K562 (cell line): ENCODE measurements around the gene PRKACA. TPM values are rescaled to one million over a fixed set of nuclear protein-coding genes. Genes with fewer than 3 reads are reported as not detected.

Experiments used
- ATAC-seq: fragments of 200-7000 bp; cut with Tn5 transposase; 3 replicates; pipeline ENCODE4 v1.9.1; 2020; ENCODE audit warnings: moderate library complexity
- BruUV-seq: library from RNA; stranded (reverse); fragments of 400-500 nt; replicated peaks from 2 replicates; lab custom pipeline; 2021; lab: Mats Ljungman, UMichigan
- CTCF ChIA-PET: fragments of 300-600 bp; formaldehyde crosslinking; extraction: SDS; loops from one replicate; lab custom pipeline; 2021; ENCODE audit warnings: low intra/inter-chr PET ratio; lab: Yijun Ruan, JAX
- POLR2A ChIA-PET: fragments of 300-600, 350-650 bp; sonication (Branson Sonifier 250); formaldehyde crosslinking; extraction: SDS; loops from one replicate; lab custom pipeline; 2021; ENCODE audit warnings: antibody characterized with exemption, inconsistent platforms; lab: Yijun Ruan, JAX
- DNase-seq, 4 experiments: peaks; one replicate each; pipeline versions ENCODE4 v3.0.0 to v3.0.0-alpha.2; 2011 to 2018; ENCODE audit warnings: low spot score in 3 of 4, mixed read lengths in 3 of 4; ENCODE audit errors: extremely low read depth in 1 of 4
- FAIRE-seq: peaks from 2 replicates; lab custom pipeline; 2011; peaks lifted over from hg19 to GRCh38; lab: Jason Lieb, UNC
- H2AFZ ChIP-seq: 2 replicates; pipeline ENCODE4 v1.6.0; 2011; ENCODE audit warnings: low read depth, low read length, control low read depth, inconsistent platforms
- H3K27ac ChIP-seq: fragments of 200-600 bp; 3 replicates; pipeline ENCODE4 v1.8.0; 2011; ENCODE audit warnings: low read depth, mild to moderate bottlenecking, control low read depth, inconsistent platforms, low read length, moderate library complexity, mixed read lengths; ENCODE audit errors: extremely low read depth
- H3K27me3 ChIP-seq, 2 experiments: fragments of 300-600 bp in 1 of 2; 2 replicates in 1 of 2; 3 replicates in 1 of 2; pipeline versions ENCODE4 v1.6.0 to v1.8.0; 2011; ENCODE audit warnings: inconsistent platforms in 2 of 2, low read length in 2 of 2, mild to moderate bottlenecking in 1 of 2, mixed read lengths in 1 of 2, moderate library complexity in 1 of 2; ENCODE audit not compliant: control insufficient read depth in 2 of 2, insufficient read depth in 2 of 2
- H3K36me3 ChIP-seq: fragments of 300-600 bp; 3 replicates; pipeline ENCODE4 v1.8.0; 2011; ENCODE audit warnings: mild to moderate bottlenecking, low read length, inconsistent platforms; ENCODE audit not compliant: control insufficient read depth, insufficient read depth
- H3K4me1 ChIP-seq, 2 experiments: fragments of 200-600 bp in 1 of 2; replicated peaks in 1 of 2; 2 replicates in 1 of 2; 3 replicates in 1 of 2; pipeline versions ENCODE4 v1.5.1 to v1.8.0; 2011; ENCODE audit warnings: inconsistent platforms in 2 of 2, low read length in 2 of 2, mild to moderate bottlenecking in 1 of 2, mixed read lengths in 1 of 2, moderate library complexity in 1 of 2; ENCODE audit not compliant: control insufficient read depth in 2 of 2, insufficient read depth in 2 of 2
- H3K4me2 ChIP-seq: 2 replicates; pipeline ENCODE4 v1.6.1; 2011; ENCODE audit warnings: low read length, control low read depth, inconsistent platforms, mixed read lengths; ENCODE audit not compliant: insufficient read depth
- H3K4me3 ChIP-seq: fragments of 200-600 bp; sonication (generic), shearing (Covaris generic); 2 replicates; pipeline ENCODE4 v1.5.1; 2016; ENCODE audit warnings: control low read depth, inconsistent platforms
- H3K79me2 ChIP-seq: fragments of 200-600 bp; 3 replicates; pipeline ENCODE4 v1.8.0; 2011; ENCODE audit warnings: low read length, inconsistent platforms; ENCODE audit not compliant: control insufficient read depth, insufficient read depth
- H3K9ac ChIP-seq, 2 experiments: 2 replicates each; pipeline versions ENCODE4 v1.6.0 to v1.6.1; 2011; ENCODE audit warnings: low read depth in 2 of 2, low read length in 2 of 2, control low read depth in 1 of 2, inconsistent platforms in 1 of 2, mild to moderate bottlenecking in 1 of 2, mixed read lengths in 1 of 2; ENCODE audit not compliant: insufficient read depth in 1 of 2
- H3K9me1 ChIP-seq: one replicate; pipeline ENCODE4 v1.6.0; 2011; ENCODE audit warnings: inconsistent platforms, mild to moderate bottlenecking, low read length, moderate library complexity; ENCODE audit not compliant: control insufficient read depth, insufficient read depth
- H3K9me3 ChIP-seq: replicated peaks from 2 replicates; pipeline ENCODE4 v1.5.1; 2011; ENCODE audit warnings: low read depth, low read length, inconsistent platforms; ENCODE audit not compliant: control insufficient read depth, insufficient read depth
- H4K20me1 ChIP-seq: replicated peaks from 2 replicates; pipeline ENCODE4 v1.6.1; 2011; ENCODE audit warnings: low read length, inconsistent platforms, mixed read lengths; ENCODE audit not compliant: control insufficient read depth, insufficient read depth
- PHF20 ChIP-seq: fragments of 450-650 bp; IDR thresholded peaks from 2 replicates; pipeline ENCODE4 v1.6.1; 2018; ENCODE audit not compliant: partially characterized antibody
- PRDM10 ChIP-seq: fragments of 450-650 bp; IDR thresholded peaks from 2 replicates; pipeline ENCODE4 v1.6.1; 2018; ENCODE audit not compliant: partially characterized antibody
- RUNX1 ChIP-seq: sonication (generic); IDR thresholded peaks from 2 replicates; pipeline ENCODE4 v1.6.1; 2016; ENCODE audit warnings: antibody characterized with exemption, low read depth
- SP1 ChIP-seq: sonication (generic); formaldehyde crosslinking; IDR thresholded peaks from 2 replicates; pipeline ENCODE4 v1.8.1; 2022; ENCODE audit warnings: mild to moderate bottlenecking, missing genetic modification reagents
- ZBTB40 ChIP-seq, 2 experiments: fragments of 450-650 bp in 1 of 2; sonication (generic) in 1 of 2; formaldehyde crosslinking in 1 of 2; IDR thresholded peaks; 2 replicates each; pipeline versions ENCODE4 v1.7.1 to v1.9.0; 2016 to 2022; ENCODE audit warnings: inconsistent platforms in 1 of 2, mild to moderate bottlenecking in 1 of 2, missing genetic modification reagents in 1 of 2
- ZNF174 ChIP-seq: fragments of 250-450 bp; sonication (Bioruptor Pico); IDR thresholded peaks from 2 replicates; pipeline ENCODE4 v1.4.0; 2020; ENCODE audit warnings: mild to moderate bottlenecking
- WGBS: fragments of 100-300 bp; shearing (Covaris generic); methylation state at CpG from one replicate; pipeline ENCODE4 v1.1.6; 2016; ENCODE audit warnings: low coverage, mixed read lengths; ENCODE audit not compliant: insufficient coverage; ENCODE audit errors: missing lambda C conversion rate; 5-methylcytosine and 5-hydroxymethylcytosine counted together
- in situ Hi-C: fragments of 300-500 bp; cut with MboI; formaldehyde crosslinking; loops from 4 replicates; pipeline ENCODE4 v1.15.0; 2018; ENCODE audit warnings: inconsistent platforms, mixed read lengths
- intact Hi-C: fragments of 100-400 bp; cut with micrococcal nuclease; formaldehyde crosslinking; loops from 2 replicates; pipeline ENCODE4 v1.14.2; 2022
- polyA plus RNA-seq, 8 experiments: library from polyadenylated mRNA; depleted of rRNA in 4 of 8; stranded (reverse) in 5 of 8; unstranded in 3 of 8; fragments of >200 nt; fragmentation: Nextera tagmentation in 2 of 8; fragmentation: Illumina TruSeq in 1 of 8; extraction: Ambion mirVana in 2 of 8; extraction: Trizol in 1 of 8; gene quantifications; 2 replicates each; pipeline versions ENCODE4 v1.2.1 to v1.2.3, GENCODE V29; 2011 to 2014; ENCODE audit warnings: inconsistent platforms in 1 of 8, missing spikeins in 1 of 8
- total RNA-seq, 7 experiments: library from RNA; depleted of rRNA in 6 of 7; stranded (reverse); fragments of >200 nt in 6 of 7; fragmentation: Illumina TruSeq in 2 of 7; extraction: Trizol in 2 of 7; gene quantifications; 2 replicates each; pipeline versions ENCODE4 v1.2.1 to v1.2.3, GENCODE V29; 2011 to 2021; ENCODE audit warnings: low replicate concordance in 1 of 7

PRKACA gene
- total and polyA plus RNA-seq, 9 of the 15 experiments (the other 6 are each of a cell fraction or from before 2014, with no cell fraction given), result 1.2 to 63.1 (median 13.0) TPM

- peak overlapping the region; percentile 63 for H3K4me2 ChIP-seq
- FAIRE-seq, result no peak
- H3K9me1 ChIP-seq, result no peaks in the 10 kb centered on the region
- no peaks in the 10 kb centered on the region for H4K20me1 ChIP-seq
- ChIA-PET CTCF (interaction anchor here (0.5 to 1.4 kb wide), 2 partner anchors 178 to 448 kb away, joined by 3 read pairs; no protein-coding TSS in a partner anchor), POLR2A (interaction anchor here (0.7 to 2.4 kb wide), 5 partner anchors 18 to 173 kb away, joined by 3 to 8 read pairs (median 4); partner anchors contain the start of genes DCAF15 and IL27RA)
- no TSS peak for BruUV-seq
- DNase-seq, result peak in 1 of 4 experiments; percentile 6
- 7% methylated on average over 17 of the region's 17 CpGs for WGBS
- H3K9me3 ChIP-seq, result no peaks in the 10 kb centered on the region
- intact Hi-C loops, result no loop called here
- peaks cover 36 to 68% of the 10 kb centered on the region in 2 experiments for H3K4me1 ChIP-seq
- in situ Hi-C loops, result loop anchor here (25.0 kb wide), 1 partner anchor 471 kb away; no protein-coding TSS in a partner anchor
- peak overlapping the region; percentile 70 for H2AFZ ChIP-seq
- H3K79me2 ChIP-seq, result no peaks in the 10 kb centered on the region
- peak overlapping the region in 1 of 2 experiments; percentile 22; a peak in 1 of 4 replicates for H3K9ac ChIP-seq
- H3K36me3 ChIP-seq, result no peaks in the 10 kb centered on the region
- peak overlapping the region; percentile 31 for H3K4me3 ChIP-seq
- H3K27me3 ChIP-seq, result no peaks in the 10 kb centered on the region
- no peak overlapping the region for H3K27ac ChIP-seq
- no peak for ATAC-seq
- TF ChIP-seq RUNX1 (0 out of 2 replicates have a peak, but pooled peaks have one; percentile 26), PRDM10 (peak; percentile 77), ZNF174 (CRISPR knock-in tag) (no peak), SP1 (CRISPR knock-in tag) (no peak), PHF20 (peak; percentile 3), ZBTB40 (IDR thresholded peaks at IDR 0.05) (0 out of 2 replicates have a peak, but pooled peaks have one; percentile 27), ZBTB40 (CRISPR knock-in tag; IDR thresholded peaks at IDR 0.05) (no peak)
Observed at GRCh38 chr19:14058182-14059092, 59.1 kb downstream of the PRKACA start.
